ENCODE measurements around the gene DNAJC2. TPM values are rescaled to one million over a fixed set of nuclear protein-coding genes. Genes with fewer than 3 reads are reported as not detected.
"Not testable (repeated sequence)": the region's sequence is repeated elsewhere in the genome, so short reads cannot be mapped to it uniquely, and the experiment has no call there.

Gene DNAJC2
- polyA plus RNA-seq, 10 donors, result 28.4 to 44.2 (median 35.5) TPM

GRCh38 chr7:103343758-103344452 is 662 bp downstream of the DNAJC2 start:
- peak in 2 of 3 donors; percentile 3 to 8 for DNase-seq

DNA sequence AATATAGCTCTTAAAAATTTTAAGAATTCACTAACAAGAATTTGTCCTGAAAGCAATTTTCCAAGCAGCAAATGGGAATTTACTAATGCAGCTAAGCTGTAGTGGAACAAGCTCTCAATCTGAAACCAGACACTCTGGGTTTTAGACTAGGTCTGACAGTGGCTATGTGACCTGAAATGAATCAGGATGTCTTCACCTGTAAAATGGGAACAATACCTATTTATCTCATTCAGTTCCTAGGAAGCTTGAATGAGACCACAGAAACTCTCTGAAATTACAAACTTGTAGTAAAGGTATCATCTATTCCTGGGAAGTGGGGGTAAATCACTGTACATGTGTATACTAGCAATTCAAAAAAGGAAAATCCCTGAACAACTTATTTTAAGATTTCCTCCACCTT is 1.2 kb downstream of the DNAJC2 start:
- no peak for DNase-seq

GRCh38 chr7:103341466-103341865 is 3.1 kb downstream of the DNAJC2 start:
- no peak for DNase-seq

DNA sequence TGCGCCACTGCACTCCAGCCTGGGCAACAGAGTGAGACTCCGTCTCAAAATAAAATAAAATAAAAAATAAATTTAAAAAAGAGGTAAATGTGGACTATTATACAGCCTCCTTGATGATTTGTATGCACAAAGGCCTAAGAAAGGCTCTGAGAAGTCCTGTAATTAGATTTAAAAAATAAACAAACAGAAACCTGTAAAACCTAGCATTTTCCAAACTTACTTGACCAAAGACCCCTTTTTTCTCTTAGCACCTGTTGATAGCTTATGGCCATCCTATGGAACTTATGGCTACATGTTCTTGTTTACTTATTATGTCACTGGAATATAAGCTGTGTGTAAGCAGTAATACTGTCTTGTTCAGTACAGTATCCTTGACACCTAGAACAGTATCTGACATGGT is 5.7 kb downstream of the DNAJC2 start:
- no peak for DNase-seq

DNA sequence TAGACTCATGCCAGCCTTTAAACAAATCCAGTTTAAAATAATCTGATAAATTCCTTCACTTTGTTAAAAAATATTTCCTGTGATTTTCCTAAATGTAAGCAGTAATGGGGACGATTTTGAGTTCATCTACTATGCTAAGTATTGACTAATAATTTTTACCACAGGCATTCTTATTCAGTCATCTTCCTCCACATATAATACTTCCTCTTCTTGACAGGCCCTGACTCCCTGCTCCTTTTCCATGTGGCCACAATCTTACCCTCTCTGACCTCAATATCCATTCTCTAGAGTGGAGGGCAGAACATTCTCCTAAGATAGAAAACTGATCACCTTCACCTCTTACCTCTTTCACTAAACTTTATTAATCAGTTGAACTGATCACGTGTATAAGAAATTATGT is 7.8 kb downstream of the DNAJC2 start:
- no peak for DNase-seq

- no peak for DNase-seq
Observed at GRCh38 chr7:103325744-103326143, 18.8 kb downstream of the DNAJC2 start.

DNA sequence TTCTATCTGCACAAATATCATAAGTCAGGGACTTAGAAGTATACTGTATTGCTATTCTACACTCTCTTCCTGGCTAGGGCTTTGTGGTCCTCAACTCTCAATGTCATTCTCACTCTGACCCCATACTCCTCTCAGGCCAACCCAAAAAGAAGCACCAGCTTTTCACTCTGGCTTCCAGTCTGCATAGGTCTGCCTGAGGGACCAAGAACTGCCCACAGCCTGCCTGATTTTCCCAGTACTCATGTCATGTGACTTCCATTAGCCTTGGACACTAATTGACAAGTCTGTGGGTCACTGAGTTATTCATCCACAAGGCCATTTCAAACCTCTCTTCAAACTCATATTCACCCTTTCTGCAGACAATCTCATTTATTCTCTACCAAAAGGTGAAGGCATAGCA is 27.6 kb downstream of the DNAJC2 start:
- no peak for DNase-seq

GRCh38 chr7:103316380-103316941 is 28.1 kb downstream of the DNAJC2 start:
- DNase-seq, result no peak

GRCh38 chr7:103314852-103315251 is 29.7 kb downstream of the DNAJC2 start:
- DNase-seq, result no peak

DNA sequence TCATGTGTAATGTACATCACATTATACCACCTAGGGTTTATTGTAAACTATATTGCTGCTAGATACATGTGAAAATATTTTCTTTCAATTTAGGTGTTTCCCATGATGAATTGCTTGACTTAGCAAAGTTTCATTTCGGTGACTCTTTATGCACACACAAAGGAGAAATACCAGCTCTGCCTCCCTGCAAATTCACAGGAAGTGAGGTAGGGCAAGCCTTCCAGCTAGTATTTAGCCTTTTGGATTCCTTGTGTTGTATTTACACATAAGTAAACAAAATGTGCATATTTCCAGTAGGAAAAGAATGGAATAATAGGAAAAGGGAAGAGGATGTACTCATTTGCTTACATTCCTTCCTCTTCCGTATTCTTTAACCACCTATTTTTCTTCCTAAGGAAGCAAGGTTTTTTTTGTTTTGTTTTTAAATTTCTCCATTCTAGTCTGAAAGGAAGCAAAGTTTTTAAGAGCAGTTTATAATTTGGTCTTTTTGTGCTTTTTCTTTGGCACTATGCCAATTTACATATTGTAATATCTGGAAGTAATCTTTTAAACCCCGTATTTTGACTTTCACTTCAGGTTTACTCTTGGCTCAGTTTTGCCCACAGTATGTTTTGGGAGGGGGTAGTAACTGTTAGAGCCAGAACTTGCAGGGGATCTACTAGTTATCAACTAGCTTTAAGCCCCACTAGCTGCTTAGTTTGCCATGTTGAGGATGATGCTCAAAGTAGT is 36.9 kb downstream of the DNAJC2 start:
- DNase-seq, result no peak

GRCh38 chr7:103301441-103301840 is 43.1 kb downstream of the DNAJC2 start:
- DNase-seq, result no peak

DNA sequence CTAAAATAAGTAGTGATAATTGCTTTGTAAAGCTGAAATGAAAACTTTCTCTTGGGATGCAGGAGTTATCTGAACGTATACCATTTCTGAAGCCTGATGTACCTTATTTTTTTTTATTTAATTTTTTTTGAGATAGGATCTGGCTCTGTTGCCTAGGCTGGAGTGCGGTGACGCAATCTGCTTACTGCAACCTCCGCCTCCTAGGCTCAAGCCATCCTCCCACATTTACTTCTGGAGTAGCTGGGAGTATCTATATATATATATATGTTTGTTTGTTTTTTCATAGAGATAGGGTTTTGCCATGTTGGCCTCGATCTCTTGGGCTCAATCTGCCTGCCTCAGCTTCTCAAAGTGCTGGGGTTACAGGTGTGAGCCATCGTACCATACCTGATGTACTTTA is 44.9 kb downstream of the DNAJC2 start:
- no peak for DNase-seq

DNA sequence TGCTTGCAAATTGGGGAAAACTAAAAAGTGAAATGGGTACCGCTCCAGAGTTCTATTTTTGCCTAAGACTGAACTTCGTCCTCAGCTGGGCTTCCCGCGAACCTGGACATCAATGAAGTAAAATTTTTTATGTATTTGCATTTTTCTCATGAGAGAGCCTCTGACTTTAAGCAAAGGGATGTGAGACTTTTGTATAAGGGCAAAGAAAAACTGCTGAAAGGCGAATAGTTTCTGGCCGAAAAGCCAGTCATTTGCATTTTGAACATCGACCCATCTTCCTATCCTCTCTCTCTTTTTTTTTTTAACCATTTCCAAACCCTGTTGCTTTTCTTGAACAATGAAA is 46.8 kb downstream of the DNAJC2 start:
- no peak for DNase-seq

DNA sequence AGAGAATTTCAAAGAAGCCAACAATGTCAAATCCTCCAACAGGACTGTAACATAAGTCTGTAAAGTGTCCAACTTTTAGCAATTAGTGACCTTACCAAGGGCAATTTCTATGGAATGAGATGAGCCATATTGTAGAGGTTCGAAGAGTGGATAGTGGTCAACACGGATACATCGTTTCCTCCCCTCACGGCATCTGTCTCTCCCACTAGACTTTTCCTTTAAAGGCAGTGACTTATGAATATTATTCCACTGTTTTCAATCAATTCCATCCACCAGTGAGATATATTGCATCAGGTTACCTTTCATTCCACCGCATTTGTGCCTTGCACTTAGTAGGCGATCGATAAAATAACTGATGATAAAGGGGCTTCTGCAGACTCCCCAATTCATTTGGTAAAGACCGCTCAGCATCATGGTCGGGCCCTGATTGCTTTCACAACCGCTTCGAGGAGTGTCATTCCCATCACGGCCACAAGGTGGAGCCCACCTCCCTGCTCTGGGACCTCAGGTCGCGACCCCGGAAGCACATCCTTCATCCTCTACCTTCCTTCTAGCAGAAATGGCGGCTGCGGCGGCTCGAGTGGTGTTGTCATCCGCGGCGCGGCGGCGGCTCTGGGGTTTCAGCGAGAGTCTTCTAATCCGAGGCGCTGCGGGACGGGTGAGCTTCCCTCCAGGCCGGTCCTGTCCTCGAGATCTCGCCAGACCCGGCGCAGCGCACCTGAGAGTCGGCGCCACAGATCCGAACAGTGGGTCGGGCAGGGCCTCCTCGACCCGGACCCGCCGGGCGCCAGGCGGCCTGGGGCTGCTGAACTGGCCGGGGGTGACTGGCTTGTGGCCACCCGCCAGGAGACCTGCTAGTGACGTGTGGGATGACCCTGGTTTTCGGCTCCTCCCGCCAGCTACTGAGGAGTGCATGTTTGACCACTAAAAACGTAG is 47.4 kb downstream of the DNAJC2 start, which contains the start of gene PMPCB:
Gene PMPCB (plus strand): TSS at position 535 of the 936 bp plus-strand sequence. CDS start 25 bp downstream, at position 560.
- DNase-seq, result peak; percentile 91 to 97 (median 96)

- no peak for DNase-seq
Observed at GRCh38 chr7:103293526-103293925, 51.0 kb downstream of the DNAJC2 start.

- no peak for DNase-seq
Observed at GRCh38 chr7:103292122-103292521, 52.4 kb downstream of the DNAJC2 start.

GRCh38 chr7:103282802-103283427 is 61.7 kb downstream of the DNAJC2 start:
- DNase-seq, result not testable (repeated sequence)

- peak in 2 of 3 donors; percentile 6 to 51 for DNase-seq
Observed at GRCh38 chr7:103280803-103281155, 63.8 kb downstream of the DNAJC2 start.

GRCh38 chr7:103279963-103280802 is 64.4 kb downstream of the DNAJC2 start:
- peak; percentile 37 to 81 (median 51) for DNase-seq

- not testable (repeated sequence) for DNase-seq
Observed at GRCh38 chr7:103279636-103279962, 65.0 kb downstream of the DNAJC2 start.

DNA sequence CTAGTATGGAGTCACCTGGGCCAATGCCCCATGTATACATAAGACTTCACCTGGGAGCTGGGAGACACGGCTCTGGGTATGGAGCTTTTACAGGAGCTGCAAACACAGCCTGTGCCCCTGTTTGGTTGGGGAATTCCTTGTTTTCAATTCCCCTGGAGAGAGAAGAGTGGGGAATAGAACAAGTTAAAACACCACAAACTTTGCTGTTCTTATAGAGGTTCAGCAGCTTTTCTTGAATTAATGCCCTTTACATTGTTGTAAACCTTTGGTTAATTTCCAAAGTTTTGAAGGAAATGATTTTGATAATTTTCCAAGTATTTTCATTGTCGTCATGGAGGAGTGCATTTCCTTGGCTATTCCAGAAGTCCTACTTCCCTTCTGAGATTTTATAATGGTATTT is 66.4 kb downstream of the DNAJC2 start:
- DNase-seq, result not testable (repeated sequence)

Measured in muscle of back (tissue), 11 donors.